Stomach (tissue), 9 donors: ENCODE measurements around the gene PANX1. TPM values are rescaled to one million over a fixed set of nuclear protein-coding genes. Genes with fewer than 3 reads are reported as not detected.

Source experiments
- DNase-seq, 2 donors: peaks; one replicate each; pipeline versions ENCODE4 v3.0.0 to v3.0.0-alpha.2; 2013 to 2019
- H3K27ac ChIP-seq, 5 donors: fragments of 200-600 bp in 4 of 5; sonication (generic) in 4 of 5; one replicate each; pipeline ENCODE4 v1.5.1; 2013 to 2019; ENCODE audit warnings: mild to moderate bottlenecking in 1 of 5, moderate library complexity in 1 of 5
- H3K27me3 ChIP-seq, 3 donors: fragments of 200-600 bp; sonication (generic); one replicate each; pipeline ENCODE4 v1.5.1; 2017 to 2019; ENCODE audit warnings: mixed run types in 1 of 3
- H3K36me3 ChIP-seq, 4 donors: fragments of 200-600 bp; sonication (generic); 1 replicate in 3 of 4; 2 replicates in 1 of 4; pipeline ENCODE4 v1.5.1; 2016 to 2019
- H3K4me1 ChIP-seq, 4 donors: fragments of 200-600 bp; sonication (generic); one replicate each; pipeline ENCODE4 v1.5.1; 2016 to 2019
- H3K4me3 ChIP-seq, 4 donors: fragments of 200-600 bp; sonication (generic) in 3 of 4; one replicate each; pipeline ENCODE4 v1.5.1; 2016 to 2019; ENCODE audit warnings: mild to moderate bottlenecking in 1 of 4
- H3K9me3 ChIP-seq, 4 donors: fragments of 200-600 bp; sonication (generic); one replicate each; pipeline ENCODE4 v1.5.1; 2016 to 2019
- EP300 ChIP-seq: sonication (generic); formaldehyde crosslinking; IDR thresholded peaks from one replicate; pipeline ENCODE4 v1.6.1; 2017; ENCODE audit warnings: antibody characterized with exemption
- POLR2A ChIP-seq, 4 donors: fragments of 450-650 bp; IDR thresholded peaks; one replicate each; pipeline ENCODE4 v1.6.1; 2016; ENCODE audit warnings: antibody characterized with exemption in 4 of 4, control low read depth in 2 of 4, mild to moderate bottlenecking in 1 of 4, moderate library complexity in 1 of 4
- POLR2AphosphoS5 ChIP-seq, 3 donors: sonication (generic); formaldehyde crosslinking; IDR thresholded peaks; one replicate each; pipeline ENCODE4 v1.6.1; 2016; ENCODE audit warnings: antibody characterized with exemption in 3 of 3
- WGBS, 5 donors: extraction: QIAGEN DNeasy Blood & Tissue Kit in 3 of 5; methylation state at CpG; one replicate each; pipeline versions ENCODE4 v1.1.5 to v1.1.7; 2013 to 2018; 5-methylcytosine and 5-hydroxymethylcytosine counted together
- intact Hi-C: fragments of 100-400 bp; cut with DNase I; formaldehyde crosslinking; loops from one replicate; pipeline ENCODE4 v1.15.1; 2023; ENCODE audit warnings: low total_unique reads
- polyA plus RNA-seq, 3 donors: library from polyadenylated mRNA; stranded (reverse); fragments of 200-250 nt; gene quantifications; one replicate each; pipeline ENCODE4 v1.2.3, GENCODE V29; 2013
- total RNA-seq, 5 donors: library from RNA; depleted of rRNA; stranded (reverse); fragments of >200 nt; gene quantifications; one replicate each; pipeline versions ENCODE4 v1.1.0 to v1.2.3, GENCODE V29; 2014 to 2016
- TF ChIP-seq, protein P1 (sequence below), 7 experiments: fragments of 450-650 bp in 4 of 7; fragments of 200-600 bp in 3 of 7; sonication (generic) in 3 of 7; IDR thresholded peaks; one replicate each; pipeline ENCODE4 v1.5.1; 2016 to 2019; ENCODE audit warnings: antibody characterized with exemption in 7 of 7, control low read depth in 2 of 7, mild to moderate bottlenecking in 1 of 7
- donor health status: healthy with polysubstance abuse.
- donor health status: Bipolar disorder and iron deficiency.
- donor health status: healthy.

The PANX1 gene
- total and polyA plus RNA-seq, 8 donors: 1.2 to 41.1 (median 11.1) TPM

DNA sequence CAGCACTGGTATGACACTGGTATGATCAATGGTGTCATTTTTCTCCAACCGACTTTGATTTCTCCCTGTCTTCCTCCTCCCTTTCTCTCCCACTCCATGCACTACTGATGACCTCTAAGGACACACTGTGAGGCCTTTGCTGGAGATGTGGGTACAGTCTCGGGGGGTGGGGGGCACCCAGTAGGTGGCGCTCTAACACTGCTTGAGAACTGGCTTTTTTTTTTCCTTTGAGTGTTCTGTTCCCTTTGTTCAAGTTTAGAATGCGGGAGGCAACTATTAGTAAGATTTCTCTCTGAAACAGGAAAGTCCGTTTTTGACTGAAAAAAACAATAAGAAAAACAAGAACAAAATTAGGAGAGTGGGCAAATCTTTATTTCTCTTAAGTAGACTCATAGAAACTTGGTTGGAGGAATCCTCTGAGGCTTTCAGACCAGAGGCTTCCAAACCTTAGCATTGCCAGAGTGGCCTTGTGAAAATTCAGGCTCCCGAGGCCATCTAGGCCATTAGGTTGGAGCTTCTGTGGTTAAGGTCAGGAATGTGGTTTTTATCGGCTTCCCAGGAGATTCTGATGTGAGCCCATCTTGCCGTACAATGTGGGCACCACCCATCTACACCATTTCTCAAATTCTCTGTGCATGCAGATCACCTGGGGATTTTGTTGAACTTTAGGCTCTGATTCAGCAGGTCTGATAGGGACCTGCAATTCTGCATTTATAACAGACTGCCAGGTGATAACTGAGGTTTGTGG is 43.2 kb downstream of the PANX1 start:
- DNase-seq: peak; percentile 42 to 52
- 68 to 79% (median 69%) methylated on average over 8 of the region's 8 CpGs for WGBS, 5 donors
- H3K27ac ChIP-seq: no peak overlapping the region
- intact Hi-C loops: no loop called here
- H3K36me3 ChIP-seq: peaks cover 0 to 5% (median 0%) of the 10 kb centered on the region in 4 donors
- TF ChIP-seq POLR2AphosphoS5 (IDR thresholded peaks at IDR 0.05): no peak
- TF ChIP-seq POLR2A (IDR thresholded peaks at IDR 0.05): no peak
- TF ChIP-seq, protein P1, sequence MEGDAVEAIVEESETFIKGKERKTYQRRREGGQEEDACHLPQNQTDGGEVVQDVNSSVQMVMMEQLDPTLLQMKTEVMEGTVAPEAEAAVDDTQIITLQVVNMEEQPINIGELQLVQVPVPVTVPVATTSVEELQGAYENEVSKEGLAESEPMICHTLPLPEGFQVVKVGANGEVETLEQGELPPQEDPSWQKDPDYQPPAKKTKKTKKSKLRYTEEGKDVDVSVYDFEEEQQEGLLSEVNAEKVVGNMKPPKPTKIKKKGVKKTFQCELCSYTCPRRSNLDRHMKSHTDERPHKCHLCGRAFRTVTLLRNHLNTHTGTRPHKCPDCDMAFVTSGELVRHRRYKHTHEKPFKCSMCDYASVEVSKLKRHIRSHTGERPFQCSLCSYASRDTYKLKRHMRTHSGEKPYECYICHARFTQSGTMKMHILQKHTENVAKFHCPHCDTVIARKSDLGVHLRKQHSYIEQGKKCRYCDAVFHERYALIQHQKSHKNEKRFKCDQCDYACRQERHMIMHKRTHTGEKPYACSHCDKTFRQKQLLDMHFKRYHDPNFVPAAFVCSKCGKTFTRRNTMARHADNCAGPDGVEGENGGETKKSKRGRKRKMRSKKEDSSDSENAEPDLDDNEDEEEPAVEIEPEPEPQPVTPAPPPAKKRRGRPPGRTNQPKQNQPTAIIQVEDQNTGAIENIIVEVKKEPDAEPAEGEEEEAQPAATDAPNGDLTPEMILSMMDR (IDR thresholded peaks at IDR 0.05): peak in 4 of 7 experiments; percentile 27 to 46 (median 36)
- no peak for TF ChIP-seq EP300
- peaks cover 0 to 21% (median 11%) of the 10 kb centered on the region in 4 donors for H3K4me1 ChIP-seq
- no peaks in the 10 kb centered on the region for H3K27me3 ChIP-seq
- no peak overlapping the region for H3K4me3 ChIP-seq
- H3K9me3 ChIP-seq: no peaks in the 10 kb centered on the region

DNA sequence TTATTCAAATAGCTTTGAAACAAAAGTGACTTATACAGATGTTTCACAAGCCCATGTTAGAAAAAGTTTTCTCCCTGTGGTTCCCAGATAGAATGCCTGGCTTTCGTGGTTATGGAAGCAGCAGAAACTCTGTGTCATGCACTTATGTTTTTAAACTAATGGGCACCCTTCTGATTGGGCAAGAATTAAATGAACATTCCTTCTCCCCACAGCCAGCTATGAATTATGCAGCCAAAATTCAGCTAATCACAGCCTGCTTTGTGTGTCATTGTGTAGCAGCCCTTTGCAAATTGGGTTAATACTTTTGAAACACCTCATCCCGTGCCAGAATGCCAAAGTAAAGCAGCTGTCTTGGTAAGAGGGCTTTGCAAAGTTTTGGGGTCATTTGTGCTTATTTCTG is 46.9 kb downstream of the PANX1 start:
- no peak for DNase-seq
- H3K27ac ChIP-seq: no peak overlapping the region
- H3K36me3 ChIP-seq: peaks cover 10 to 31% (median 22%) of the 10 kb centered on the region in 4 donors
- peaks cover 0 to 21% (median 8%) of the 10 kb centered on the region in 4 donors for H3K4me1 ChIP-seq
- 36 to 90% (median 75%) methylated on average over 2 of the region's 2 CpGs for WGBS, 5 donors
- no peak overlapping the region for H3K4me3 ChIP-seq
- H3K27me3 ChIP-seq: no peaks in the 10 kb centered on the region
- intact Hi-C loops: no loop called here
- H3K9me3 ChIP-seq: no peaks in the 10 kb centered on the region
- TF ChIP-seq, protein P1 (IDR thresholded peaks at IDR 0.05): no peak
- TF ChIP-seq EP300 (no peak), POLR2AphosphoS5 (IDR thresholded peaks at IDR 0.05) (peak in 1 of 3 donors; percentile 28)

DNA sequence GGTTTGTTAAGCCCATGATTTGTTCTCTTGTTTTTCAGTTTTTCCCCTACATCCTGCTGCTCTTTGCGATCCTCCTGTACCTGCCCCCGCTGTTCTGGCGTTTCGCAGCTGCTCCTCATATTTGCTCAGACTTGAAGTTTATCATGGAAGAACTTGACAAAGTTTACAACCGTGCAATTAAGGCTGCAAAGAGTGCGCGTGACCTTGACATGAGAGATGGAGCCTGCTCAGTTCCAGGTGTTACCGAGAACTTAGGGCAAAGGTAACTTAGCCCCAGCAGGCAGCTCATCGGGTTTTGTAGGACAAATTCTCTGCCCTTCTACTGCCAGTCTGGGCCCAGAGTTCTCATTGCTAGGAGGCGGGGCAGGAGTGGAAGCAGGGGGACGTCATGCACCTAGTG is 49.7 kb downstream of the PANX1 start:
- Histone ChIP-seq H3K36me3 (peaks cover 10 to 42% (median 35%) of the 10 kb centered on the region in 4 donors), H3K4me1 (peaks cover 0 to 21% (median 7%) of the 10 kb centered on the region in 4 donors), H3K9me3 (no peaks in the 10 kb centered on the region), H3K27ac (no peak overlapping the region), H3K27me3 (no peaks in the 10 kb centered on the region), H3K4me3 (no peak overlapping the region)
- no peak for DNase-seq
- TF ChIP-seq EP300: no peak
- TF ChIP-seq, protein P1 (IDR thresholded peaks at IDR 0.05): no peak
- no peak for TF ChIP-seq POLR2AphosphoS5 (IDR thresholded peaks at IDR 0.05)
- TF ChIP-seq POLR2A (IDR thresholded peaks at IDR 0.05): no peak
- intact Hi-C loops: no loop called here
- WGBS, 5 donors: 87 to 97% (median 92%) methylated on average over 11 of the region's 11 CpGs

DNA sequence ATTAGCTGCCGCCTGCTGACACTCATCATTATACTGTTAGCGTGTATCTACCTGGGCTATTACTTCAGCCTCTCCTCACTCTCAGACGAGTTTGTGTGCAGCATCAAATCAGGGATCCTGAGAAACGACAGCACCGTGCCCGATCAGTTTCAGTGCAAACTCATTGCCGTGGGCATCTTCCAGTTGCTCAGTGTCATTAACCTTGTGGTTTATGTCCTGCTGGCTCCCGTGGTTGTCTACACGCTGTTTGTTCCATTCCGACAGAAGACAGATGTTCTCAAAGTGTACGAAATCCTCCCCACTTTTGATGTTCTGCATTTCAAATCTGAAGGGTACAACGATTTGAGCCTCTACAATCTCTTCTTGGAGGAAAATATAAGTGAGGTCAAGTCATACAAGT is 51.1 kb downstream of the PANX1 start:
- H3K27ac ChIP-seq: no peak overlapping the region
- TF ChIP-seq POLR2A (IDR thresholded peaks at IDR 0.05): no peak
- TF ChIP-seq, protein P1 (IDR thresholded peaks at IDR 0.05): no peak
- TF ChIP-seq EP300: no peak
- no peak for TF ChIP-seq POLR2AphosphoS5 (IDR thresholded peaks at IDR 0.05)
- H3K4me1 ChIP-seq: peaks cover 0 to 27% (median 14%) of the 10 kb centered on the region in 4 donors
- H3K4me3 ChIP-seq: no peak overlapping the region
- WGBS, 5 donors: 91 to 97% (median 94%) methylated on average over 12 of the region's 12 CpGs
- no peak for DNase-seq
- intact Hi-C loops: no loop called here
- H3K27me3 ChIP-seq: no peaks in the 10 kb centered on the region
- no peaks in the 10 kb centered on the region for H3K9me3 ChIP-seq
- peaks cover 10 to 42% (median 35%) of the 10 kb centered on the region in 4 donors for H3K36me3 ChIP-seq
